GM18520 (cell line): ENCODE data around the gene COL7A1.
"Not testable (repeated sequence)": the region's sequence is repeated elsewhere in the genome, so short reads cannot be mapped to it uniquely, and the experiment has no call there.

Experiments used
- ATAC-seq: cut with Tn5 transposase; IDR thresholded peaks from one replicate; pipeline ENCODE4 v1.9.1; 2021; ENCODE audit not compliant: unreplicated experiment

COL7A1 gene

DNA sequence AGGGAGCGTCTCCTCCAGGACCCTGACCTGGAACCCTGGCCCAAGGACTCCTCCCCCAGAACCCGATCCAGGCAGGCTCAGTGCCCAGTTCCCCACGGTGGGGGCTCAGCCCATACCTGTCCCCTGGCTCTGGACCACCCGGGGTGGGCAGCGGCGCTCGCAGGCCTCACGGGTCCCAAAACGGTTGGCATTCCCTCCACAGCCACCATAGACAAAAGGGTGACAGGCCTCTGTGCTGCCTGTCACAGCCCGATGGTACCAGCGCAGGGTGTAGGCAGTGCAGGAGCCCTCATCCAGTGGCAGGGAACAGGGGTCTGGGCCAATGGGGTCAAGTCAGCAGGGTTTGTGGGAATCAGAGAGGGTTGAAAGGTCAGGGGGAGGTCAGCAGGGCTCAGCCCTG, 30.5 kb downstream of the COL7A1 start:
- no peak for ATAC-seq

DNA sequence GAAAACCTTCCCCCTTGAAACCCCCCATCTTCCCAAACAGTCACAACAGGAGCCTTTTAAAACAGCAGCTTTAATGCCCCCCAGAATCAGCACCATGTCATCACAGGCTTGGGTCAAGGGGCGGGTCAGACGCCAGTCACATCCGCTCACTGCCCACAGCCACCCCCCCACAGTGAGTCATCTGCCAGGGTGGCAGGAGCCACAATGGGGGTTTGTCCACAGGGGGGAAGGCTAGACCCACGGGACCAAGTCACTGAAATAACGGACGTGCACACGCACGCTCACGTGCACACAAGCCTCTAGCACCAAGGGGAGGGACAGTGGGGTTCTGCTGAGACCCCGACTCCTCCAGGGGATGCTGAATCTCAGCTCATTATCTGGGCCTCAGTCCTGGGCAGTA, 31.1 kb downstream of the COL7A1 start:
- ATAC-seq: no peak

DNA sequence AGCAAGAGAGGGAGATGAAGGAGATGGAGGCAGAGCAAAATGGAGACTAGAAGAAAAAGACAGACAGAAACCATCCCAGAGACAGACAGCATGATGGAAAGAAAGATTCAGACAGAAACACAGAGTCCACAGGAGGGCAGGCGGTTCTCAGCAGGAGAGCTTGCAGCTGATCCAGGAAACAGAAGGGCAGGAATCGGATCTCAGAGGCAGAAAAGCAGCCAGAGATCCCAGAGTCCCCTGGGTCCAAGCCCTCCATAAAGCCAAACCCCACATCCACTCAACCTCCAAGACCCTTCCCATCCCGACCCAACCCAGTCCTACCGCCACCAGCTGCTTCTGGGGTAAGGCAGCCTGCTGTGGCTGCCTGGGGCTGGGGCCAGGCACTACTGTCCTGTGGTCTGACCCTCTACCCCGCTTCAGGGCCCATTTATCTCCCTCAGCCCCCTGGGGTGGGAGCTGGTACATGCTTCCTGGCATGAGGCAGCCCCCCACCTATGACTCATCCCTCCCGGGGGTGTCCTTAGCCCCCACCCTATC, 31.7 kb downstream of the COL7A1 start, which contains the start of gene UCN2:
UCN2 (minus strand) TSS at position 400 of the 537 bp plus-strand sequence. CDS start 657 bp downstream, outside the sequence.
- ATAC-seq: no peak

DNA sequence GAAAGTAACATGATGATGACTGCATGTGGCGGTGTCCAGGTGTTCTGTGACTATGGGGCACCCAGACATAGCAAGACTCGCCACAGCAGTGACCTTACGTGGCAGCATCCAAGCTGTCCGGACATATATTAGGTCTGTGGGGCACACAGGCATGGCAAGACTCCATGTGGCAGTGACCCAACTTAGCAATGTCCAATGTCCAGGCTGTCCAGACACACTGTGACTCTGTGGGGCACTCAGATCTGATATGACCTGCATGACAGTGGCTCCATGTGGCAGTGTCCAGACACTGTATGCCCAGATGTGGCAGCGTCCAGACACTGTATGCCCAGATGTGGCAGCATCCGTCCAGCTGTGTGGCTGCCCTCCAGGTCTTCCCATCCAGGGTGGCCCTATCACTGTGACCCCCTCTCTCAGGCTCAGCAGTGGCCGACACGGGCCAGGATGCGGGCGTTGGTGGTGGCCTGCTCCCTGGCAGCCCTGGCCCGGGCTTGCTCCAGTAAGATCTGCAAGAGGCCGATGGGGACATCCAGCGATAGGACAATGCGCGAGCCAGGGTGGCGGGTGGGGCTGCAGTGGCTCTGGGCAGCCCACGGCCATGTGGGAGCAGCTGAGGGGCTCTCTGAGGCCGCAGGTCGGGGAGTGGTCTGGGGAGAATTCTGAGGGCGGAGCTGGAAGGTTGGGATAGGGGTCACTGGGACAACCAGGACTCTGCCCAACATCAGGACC, 32.6 kb downstream of the COL7A1 start:
- ATAC-seq: no peak

DNA sequence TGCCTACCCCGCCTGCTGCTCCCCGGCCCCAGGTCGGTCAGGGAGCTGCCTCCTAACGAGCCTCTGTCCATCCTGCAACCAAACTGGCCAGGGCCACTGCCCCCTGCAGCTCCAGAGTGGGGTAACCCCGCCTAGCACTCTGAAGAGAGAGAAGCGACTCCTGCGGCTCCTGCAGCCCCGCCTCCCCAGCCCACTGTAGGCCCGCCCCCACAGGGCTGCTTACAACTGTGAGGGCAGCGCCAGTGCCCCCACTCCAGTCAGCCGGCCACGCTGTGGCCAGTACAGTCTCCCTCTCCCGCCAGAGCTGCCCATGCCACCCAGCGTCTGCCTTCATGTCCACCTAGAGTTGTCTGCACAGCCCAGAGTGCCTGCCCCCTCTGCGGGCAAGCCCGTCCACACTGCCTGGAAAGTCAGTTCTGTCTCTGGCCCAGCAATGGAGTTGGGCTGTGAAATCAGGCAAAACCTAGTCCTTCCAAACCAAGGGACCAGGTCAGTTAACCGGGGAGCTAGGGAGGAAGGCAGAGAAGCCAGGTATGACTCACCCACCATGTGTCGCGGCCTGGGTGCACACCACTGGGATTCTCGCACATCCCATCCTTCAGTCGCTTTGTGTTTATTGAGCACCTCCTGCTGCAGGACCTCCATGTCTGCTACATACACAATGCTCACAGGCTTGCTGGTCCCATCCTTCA, 33.9 kb downstream of the COL7A1 start:
- no peak for ATAC-seq

DNA sequence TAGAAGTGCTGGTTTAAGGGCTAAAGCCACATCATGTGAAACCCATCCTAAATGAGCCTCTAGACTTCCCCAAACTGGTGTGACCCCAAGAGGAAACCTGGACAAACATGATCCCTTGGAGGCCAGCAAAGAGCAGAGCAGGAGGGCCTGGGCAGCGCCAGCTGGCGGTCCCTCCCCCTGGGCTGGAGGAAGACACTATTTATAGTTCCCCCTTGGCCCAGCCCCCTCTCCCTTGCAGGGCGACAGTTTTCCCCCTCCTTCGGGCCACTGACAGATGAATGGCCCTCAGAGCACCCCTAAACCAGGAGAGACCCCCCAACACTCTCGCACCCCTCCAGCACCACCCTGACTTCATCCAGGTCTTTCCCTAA, 34.5 kb downstream of the COL7A1 start:
- no peak for ATAC-seq

DNA sequence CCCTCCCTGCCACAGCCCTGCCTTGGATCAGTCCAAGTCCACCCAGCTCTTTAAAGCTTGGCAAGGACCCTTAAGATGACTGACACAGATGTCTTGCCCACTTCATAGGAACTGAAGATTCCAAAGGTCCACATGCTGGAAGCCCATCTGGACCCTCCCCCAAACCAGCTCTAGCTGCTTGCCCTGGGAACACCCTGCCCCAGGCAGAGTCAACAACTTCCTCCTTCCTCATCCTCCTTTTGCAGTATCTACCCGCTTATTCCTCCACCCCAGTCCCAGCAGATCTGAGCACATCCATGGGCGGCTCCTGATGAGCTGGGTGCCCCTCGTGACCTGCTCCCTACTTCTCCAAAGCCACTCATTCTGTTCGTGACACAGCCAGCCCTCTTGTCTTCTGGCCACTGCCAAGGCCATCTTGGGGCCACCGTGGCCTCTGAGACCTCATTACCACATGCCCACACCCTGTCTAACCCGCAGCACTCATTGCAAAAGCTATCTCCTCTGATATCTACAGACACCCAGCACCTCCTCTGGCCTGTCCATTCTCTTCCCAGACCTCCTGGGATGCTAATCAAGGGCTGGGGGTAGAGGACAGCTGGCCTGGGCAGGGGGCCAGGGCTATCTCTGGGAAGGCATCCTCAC, 36.5 kb downstream of the COL7A1 start:
- no peak for ATAC-seq

DNA sequence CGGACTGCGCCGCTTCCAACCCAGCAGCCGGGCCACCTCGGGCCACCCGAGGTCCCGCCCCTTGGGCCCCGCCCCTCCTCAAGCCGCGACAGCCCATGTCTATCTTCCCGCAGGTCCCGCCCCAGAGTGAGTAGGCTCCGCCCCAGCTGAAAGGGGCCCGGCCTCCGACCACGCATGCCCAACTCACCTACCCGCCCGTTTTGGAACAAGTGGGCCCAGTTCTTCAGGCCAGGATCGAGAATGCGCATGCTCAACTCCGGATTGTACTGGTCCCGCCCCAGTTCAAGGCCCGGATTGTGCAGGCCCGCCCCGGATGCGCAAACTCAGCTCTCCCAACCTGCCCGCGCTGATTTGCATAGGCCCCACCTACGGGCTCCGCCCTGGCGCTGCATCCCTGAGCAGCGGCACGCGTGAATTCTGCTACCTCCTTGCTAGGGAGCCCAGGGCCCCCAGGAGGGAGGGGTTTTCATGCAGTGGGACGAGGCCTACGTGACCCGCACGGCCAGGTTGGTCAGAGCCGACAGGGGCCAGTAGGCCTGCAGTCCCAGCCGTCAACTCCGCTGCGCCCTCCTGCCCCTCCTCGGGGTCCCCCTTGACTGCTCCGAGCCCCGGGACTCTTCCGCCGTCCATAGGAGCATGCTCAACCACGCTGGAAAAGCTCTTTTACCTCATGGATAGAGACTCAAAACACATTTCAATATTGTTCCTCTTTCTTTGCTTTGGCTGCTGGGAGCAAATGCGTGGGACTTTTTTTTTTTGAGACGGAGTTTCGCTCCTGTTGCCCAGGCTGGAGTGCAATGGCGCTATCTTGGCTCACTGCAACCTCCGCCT, 38.1 kb downstream of the COL7A1 start, which contains the start of gene PFKFB4:
PFKFB4 (minus strand) TSS at position 8 of the 831 bp plus-strand sequence. CDS start 26 bp downstream, outside the sequence.
- peak; percentile 74 for ATAC-seq

DNA sequence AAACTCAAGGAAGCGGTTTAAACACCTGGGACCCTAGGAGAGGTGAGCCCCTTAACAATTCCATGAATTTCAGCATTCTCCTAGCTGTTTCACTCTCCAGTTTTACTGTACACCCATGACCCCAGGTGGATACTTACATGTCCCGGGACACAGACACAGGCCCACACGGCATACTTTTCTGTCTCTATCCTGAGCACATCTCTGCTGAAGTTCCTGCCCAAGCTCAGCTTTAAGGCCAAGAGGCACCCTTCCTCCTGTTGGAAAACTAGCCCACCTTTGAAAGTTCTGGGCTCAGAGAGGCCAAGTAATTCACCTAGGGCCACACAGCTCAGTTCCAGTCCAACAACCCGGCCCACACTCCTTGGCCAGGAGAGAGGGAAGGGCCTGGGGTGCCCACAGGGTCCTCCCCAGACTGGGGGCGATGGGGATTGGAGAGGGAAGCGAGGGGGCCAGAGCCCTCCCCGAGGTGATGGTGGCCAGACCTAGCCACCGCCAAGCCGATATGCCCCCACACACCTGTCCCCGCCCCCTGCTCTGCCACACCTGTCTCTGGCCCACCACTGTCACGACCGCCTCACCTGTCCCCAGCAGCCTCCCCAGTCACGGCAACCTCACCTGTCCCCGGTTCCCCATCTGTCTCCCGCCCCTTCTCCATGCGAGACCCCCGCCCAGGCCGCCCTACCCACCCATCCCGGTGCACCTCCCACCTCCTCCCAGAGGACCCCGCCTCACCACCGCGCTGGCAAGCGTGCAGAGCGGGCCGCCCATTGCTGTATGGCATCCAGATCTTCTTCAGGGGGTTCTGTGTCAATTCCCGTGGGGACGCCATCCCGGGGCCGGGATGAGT, 39.0 kb downstream of the COL7A1 start:
- ATAC-seq: no peak

DNA sequence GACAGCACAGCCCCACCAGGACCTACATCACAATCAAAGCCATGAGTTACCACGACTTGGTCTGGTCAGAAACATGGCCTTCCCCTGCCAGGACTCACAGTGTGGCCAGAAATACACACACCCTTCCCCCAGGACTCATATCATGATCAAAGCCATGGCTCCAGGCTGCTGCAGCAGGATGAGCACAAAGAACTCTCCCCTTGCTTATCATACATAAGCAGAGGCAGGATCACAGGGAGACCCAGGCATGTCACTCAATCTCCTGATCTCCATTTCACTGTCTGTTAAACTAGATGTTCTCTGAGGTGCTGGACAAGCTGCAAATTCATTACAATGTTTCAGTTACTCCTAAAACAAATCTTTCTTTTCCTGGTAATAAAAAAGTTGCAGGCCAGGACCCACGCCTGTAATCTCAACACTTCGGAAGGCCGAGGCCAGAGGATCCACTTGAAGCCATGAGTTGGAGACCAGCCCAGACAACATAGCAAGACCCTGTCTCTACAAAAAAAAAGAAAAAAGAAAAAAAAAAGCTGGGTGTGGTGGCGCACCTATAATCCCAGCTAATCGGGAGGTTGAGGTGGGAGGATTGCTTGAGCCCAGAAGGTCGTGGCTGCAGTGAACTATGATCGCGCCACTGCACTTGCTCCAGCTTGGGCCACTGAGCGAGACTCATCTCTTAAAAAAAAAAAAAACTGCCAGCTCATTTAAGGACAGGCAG, 39.7 kb downstream of the COL7A1 start:
- ATAC-seq: no peak

DNA sequence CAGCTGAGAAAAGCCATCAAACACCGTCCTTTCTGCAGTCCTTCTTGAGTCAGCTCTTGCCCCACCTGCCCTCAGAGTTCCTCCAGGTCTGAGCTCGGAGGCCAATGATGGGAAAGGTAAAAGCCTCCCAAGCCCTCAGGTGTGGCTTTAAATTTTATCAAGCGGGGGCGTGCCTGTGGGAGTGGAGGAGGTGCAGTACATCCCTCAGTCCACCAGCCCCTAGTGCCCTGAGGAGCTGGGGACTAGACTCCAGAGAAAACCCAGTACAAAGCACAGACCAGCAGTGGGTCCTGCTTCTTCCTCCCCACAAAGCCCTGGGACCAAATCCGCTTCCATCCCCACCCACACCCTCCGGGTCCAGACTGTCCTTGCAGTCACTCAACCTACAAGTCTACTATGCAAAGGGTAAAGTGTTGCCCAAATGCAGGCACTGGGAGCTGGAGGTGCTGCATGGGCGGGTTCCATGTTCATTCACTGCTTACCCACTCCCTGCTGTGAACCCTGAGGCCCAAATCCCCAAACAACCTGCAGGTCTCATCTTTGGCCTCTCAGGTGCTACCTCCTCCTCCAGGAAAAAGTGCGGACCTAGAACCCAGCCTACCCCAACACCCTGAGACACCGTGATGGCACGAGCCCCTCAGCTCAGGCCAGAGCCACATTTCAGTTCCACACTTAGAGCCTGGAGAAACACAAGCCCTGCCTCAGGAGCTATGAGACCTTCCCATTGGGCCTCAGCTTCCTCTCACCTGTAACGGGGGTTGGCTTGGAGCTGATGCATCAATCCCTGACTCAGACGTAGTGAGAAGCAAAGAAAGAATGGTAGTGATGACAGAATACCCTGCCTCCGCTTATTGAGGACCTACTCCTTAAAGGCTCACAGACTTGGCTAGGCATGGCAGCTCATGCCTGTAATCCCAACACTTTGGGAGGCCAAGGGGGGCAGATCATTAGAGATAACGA, 41.0 kb downstream of the COL7A1 start:
- ATAC-seq: no peak

DNA sequence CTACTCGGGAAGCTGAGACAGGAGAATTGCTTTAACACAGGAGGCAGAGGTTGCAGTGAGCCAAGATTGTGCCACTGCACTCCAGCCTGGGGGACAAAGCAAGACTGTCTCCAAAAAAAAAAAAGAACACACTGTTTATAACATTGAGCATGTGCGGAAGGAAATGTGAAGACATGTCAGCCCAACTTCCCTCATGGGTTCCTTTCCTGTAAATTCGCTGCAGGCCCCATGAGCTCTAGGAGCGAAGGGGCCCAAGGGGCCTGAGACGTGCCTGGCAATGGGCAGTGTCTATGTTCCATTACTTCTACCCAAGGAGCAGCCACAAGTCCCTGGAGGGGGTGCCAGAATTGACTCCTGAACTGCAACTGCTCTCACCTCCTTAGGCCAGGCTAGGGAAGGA, 41.8 kb downstream of the COL7A1 start:
- ATAC-seq: no peak

DNA sequence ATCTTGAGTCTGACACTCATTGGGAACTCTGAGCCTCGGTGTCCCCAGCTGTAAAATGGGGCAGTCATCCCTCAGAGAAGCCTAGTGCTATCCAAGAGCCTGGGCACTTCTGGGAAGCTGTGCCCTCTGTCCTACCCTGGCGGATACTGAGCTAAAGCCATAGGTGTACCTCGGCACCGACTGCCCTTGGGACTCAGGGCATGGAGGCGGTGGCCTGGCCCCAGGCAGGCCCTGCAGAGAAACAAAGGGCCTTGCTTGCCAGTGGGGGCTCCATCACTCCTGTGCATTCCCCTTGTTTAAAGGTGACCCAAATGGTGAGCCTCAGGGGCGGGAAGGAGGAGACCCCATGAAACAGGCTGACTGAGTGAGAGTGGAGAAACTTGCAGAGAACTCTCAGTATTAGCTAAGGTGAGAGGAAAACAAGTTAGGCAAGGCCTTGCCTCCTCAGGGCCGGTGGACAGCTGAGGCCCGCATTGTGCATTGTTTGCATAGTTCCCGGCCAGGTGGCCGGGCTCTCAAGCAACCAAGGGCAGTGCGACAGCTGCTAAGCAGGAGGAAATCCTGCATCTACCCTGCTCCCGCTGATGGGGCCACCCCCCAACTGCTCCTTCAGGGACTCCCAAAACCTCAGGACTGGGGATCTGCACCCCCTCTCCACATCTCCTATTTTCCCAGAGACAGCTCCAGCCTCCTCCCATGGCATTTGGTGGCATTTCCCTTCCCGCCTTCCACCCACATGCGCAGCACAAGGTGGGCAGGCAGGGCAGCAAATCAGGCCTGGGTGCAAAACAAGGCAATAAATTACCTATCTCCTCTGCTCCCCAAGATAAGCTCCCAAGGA, 42.8 kb downstream of the COL7A1 start:
- ATAC-seq: no peak

DNA sequence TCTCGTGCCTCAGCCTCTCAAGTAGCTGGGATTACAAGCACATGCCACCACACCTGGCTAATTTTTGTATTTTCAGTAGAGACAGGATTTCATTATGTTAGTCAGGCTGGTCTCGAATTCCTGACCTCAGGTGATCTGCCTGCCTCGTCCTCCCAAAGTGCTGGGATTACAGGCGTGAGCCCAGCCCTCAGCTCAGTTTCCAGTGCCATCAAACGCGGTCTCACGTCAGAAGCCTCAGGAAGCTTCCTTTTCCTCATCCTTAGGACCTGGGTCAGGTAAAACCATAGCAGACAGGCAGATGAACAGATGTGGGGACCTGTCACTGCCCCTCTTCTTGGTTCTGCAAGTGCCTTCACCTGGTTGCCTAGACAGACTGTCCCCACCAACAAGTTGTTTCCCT, 43.5 kb downstream of the COL7A1 start:
- ATAC-seq: not testable (repeated sequence)

DNA sequence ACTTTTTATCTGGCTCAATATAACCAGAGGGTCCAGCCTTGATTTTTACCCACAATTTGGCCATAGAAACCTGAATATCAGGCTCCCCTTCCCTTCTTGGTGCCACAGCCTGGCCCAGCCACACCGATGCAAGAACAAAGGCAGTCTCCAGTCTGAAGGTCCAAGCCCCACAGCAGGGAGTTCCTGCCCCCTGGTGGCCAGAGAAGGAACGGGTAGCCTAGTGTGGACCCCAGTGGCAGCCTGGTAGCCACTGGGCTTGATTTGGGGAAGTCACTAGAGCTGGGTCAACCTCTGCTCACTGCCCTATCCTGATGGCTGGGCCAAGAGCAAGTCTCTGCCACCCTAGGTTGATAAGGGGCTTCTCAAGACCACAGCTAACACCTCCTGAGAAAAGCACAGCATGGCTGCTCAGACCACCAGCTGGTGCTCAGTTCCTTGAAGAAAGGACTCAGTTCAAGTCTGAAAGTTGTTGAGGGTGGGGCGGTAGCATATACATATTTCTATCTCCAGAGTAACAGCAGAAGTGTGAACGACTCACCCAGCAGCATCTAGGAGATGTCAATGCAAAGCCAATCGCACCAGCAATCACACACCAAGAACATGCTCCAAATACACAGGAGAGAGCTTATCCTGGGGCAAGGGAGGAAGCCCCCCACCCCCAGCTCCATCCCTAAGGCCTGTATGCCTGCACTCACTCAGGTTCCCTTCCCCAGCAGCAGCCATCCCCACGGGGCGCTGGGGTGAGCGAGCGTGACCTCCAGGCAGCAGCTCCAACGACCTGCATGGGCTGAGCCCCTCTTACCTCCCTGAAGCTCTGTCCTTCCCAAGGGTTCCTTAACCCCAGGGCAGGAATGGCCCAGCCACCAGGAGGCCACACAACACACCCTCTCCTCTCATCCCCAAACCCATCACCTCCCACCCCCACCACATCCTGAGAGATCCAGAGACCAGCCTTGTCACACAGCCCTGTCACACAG, 46.1 kb downstream of the COL7A1 start:
- ATAC-seq: peak; percentile 55

DNA sequence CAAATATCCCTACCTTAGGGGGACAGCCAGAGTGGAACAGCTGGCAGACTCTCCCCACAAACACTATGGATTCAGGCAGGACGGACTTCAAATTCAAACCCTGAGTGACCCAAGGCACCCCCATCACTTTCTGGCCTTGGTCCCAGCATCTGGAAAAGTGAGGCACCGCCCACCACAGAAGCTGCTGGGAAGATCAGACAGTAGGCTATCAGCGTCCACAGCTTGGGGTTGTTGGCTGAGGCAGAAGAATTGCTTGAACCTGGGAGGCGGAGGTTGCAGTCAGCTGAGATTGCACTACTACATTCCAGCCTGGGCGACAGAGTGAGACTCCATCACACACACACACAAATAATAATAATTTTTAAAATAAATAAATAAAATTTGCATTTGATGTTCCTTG, 47.0 kb downstream of the COL7A1 start:
- ATAC-seq: no peak
